GM10248 (cell line): ENCODE measurements around the gene SUGT1.
"Not testable (repeated sequence)": the region's sequence is repeated elsewhere in the genome, so short reads cannot be mapped to it uniquely, and the experiment has no call there.

ENCODE experiments used
- CTCF ChIA-PET: fragments of 300-600 bp; sonication (Branson Sonifier 250); formaldehyde crosslinking; extraction: SDS; loops from one replicate; lab custom pipeline; 2021; ENCODE audit warnings: antibody characterized with exemption; lab: Yijun Ruan, JAX
- POLR2A ChIA-PET: fragments of 350-650 bp; sonication (Branson Sonifier 250); formaldehyde crosslinking; extraction: SDS; loops from one replicate; lab custom pipeline; 2020; ENCODE audit warnings: antibody characterized with exemption; lab: Yijun Ruan, JAX
- DNase-seq: peaks from one replicate; pipeline ENCODE4 v3.0.0; 2012; ENCODE audit errors: extremely low spot score
- TF ChIP-seq, protein P1 (sequence below): IDR thresholded peaks from 2 replicates; pipeline ENCODE4 v1.5.1; 2012; ENCODE audit warnings: mild to moderate bottlenecking, low read depth; ENCODE audit errors: extremely low read depth, missing control alignments, control extremely low read depth

SUGT1 gene

GRCh38 chr13:52711286-52711685 lies 58.6 kb downstream of the SUGT1 start:
- no peak for DNase-seq
- CTCF ChIA-PET, result interaction anchor here (0.6 to 3.1 kb wide), 5 partner anchors 13 to 27 kb away, joined by 3 to 10 read pairs (median 5); no protein-coding TSS in a partner anchor
- TF ChIP-seq, protein P1, sequence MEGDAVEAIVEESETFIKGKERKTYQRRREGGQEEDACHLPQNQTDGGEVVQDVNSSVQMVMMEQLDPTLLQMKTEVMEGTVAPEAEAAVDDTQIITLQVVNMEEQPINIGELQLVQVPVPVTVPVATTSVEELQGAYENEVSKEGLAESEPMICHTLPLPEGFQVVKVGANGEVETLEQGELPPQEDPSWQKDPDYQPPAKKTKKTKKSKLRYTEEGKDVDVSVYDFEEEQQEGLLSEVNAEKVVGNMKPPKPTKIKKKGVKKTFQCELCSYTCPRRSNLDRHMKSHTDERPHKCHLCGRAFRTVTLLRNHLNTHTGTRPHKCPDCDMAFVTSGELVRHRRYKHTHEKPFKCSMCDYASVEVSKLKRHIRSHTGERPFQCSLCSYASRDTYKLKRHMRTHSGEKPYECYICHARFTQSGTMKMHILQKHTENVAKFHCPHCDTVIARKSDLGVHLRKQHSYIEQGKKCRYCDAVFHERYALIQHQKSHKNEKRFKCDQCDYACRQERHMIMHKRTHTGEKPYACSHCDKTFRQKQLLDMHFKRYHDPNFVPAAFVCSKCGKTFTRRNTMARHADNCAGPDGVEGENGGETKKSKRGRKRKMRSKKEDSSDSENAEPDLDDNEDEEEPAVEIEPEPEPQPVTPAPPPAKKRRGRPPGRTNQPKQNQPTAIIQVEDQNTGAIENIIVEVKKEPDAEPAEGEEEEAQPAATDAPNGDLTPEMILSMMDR, result no peak
- POLR2A ChIA-PET, result no interaction called here

DNA sequence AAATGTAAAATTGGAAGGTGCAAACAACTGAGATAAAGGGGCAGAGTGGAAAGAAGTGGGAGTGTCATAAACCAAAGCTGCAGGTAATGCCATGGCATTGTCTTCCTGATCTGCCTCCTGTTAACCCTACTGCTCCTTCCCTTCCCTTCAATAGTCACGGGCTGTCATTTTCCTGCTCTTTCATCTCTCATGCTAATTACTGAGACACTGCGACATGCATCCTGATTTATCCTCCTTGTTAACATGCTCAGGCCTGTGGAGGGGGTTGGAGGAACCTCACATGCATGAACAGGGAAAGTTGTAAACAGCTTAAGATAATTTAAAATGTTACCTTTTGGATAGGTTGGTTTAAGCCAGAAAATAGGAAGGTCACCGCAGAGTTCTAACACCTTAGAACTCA lies 59.7 kb downstream of the SUGT1 start:
- TF ChIP-seq, protein P1, result no peak
- POLR2A ChIA-PET, result no interaction called here
- DNase-seq, result no peak
- CTCF ChIA-PET, result interaction anchor here (1.7 to 3.1 kb wide), 3 partner anchors 9 to 13 kb away, joined by 6 to 10 read pairs (median 8); no protein-coding TSS in a partner anchor

GRCh38 chr13:52713894-52714293 lies 61.3 kb downstream of the SUGT1 start:
- ChIA-PET CTCF (interaction anchor here (1.7 kb wide), 1 partner anchor 8 kb away, joined by 8 read pairs; no protein-coding TSS in a partner anchor), POLR2A (no interaction called here)
- TF ChIP-seq, protein P1, result no peak
- no peak for DNase-seq

GRCh38 chr13:52720904-52721303 lies 68.3 kb downstream of the SUGT1 start:
- CTCF ChIA-PET, result interaction anchor here (1.2 kb wide), 1 partner anchor 17 kb away, joined by 3 read pairs; no protein-coding TSS in a partner anchor
- POLR2A ChIA-PET, DNase-seq: not testable (repeated sequence)

GRCh38 chr13:52721356-52721755 lies 68.7 kb downstream of the SUGT1 start:
- CTCF ChIA-PET, result interaction anchor here (1.2 to 2.0 kb wide), 3 partner anchors 8 to 17 kb away, joined by 3 to 8 read pairs (median 7); no protein-coding TSS in a partner anchor
- POLR2A ChIA-PET, result not testable (repeated sequence)

GRCh38 chr13:52723181-52723580 lies 70.5 kb downstream of the SUGT1 start:
- no peak for DNase-seq
- TF ChIP-seq, protein P1, result no peak
- ChIA-PET POLR2A (no interaction called here), CTCF (interaction anchor here (0.8 to 2.0 kb wide), 4 partner anchors 8 to 15 kb away, joined by 3 to 8 read pairs (median 5); no protein-coding TSS in a partner anchor)

More at GRCh38 chr13:52721356-52721755, 68.7 kb downstream of the SUGT1 start:
- DNase-seq, result not testable (repeated sequence)

DNA sequence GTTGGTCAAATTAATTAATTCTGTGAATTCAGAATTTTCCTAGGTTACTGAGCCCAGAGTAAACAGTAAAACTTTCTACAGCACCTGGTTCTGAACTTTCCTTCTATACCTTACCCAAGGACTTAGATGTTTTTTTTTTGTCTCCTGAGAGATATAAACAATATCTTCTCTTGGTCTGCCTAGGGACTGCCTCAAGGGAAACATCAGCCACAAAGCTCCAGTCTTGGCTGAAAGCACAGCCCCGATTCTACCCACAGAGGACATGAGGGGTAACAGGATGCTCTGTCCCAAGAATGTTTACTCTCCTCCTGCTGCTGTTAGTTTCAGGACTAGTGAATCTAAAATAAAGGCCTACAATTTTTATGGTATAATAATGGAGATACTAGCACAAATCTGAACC lies 72.7 kb downstream of the SUGT1 start:
- no peak for DNase-seq
- TF ChIP-seq, protein P1, result no peak
- ChIA-PET POLR2A (no interaction called here), CTCF (interaction anchor here (0.9 to 2.9 kb wide), 6 partner anchors 8 to 84 kb away, joined by 3 to 10 read pairs (median 4); no protein-coding TSS in a partner anchor)

- TF ChIP-seq, protein P1, result no peak
- POLR2A ChIA-PET, result no interaction called here
- CTCF ChIA-PET, result interaction anchor here (0.9 to 2.9 kb wide), 6 partner anchors 9 to 83 kb away, joined by 3 to 10 read pairs (median 4); no protein-coding TSS in a partner anchor
- no peak for DNase-seq
Measured at GRCh38 chr13:52726258-52726657, 73.6 kb downstream of the SUGT1 start.
